GM19025 (cell line): Measurements from ENCODE around the gene BFSP1.

ENCODE experiments used
- ATAC-seq: cut with Tn5 transposase; IDR thresholded peaks from one replicate; pipeline ENCODE4 v1.9.1; 2021; ENCODE audit warnings: mild to moderate bottlenecking, low read depth, moderate library complexity; ENCODE audit not compliant: unreplicated experiment

The BFSP1 gene

DNA sequence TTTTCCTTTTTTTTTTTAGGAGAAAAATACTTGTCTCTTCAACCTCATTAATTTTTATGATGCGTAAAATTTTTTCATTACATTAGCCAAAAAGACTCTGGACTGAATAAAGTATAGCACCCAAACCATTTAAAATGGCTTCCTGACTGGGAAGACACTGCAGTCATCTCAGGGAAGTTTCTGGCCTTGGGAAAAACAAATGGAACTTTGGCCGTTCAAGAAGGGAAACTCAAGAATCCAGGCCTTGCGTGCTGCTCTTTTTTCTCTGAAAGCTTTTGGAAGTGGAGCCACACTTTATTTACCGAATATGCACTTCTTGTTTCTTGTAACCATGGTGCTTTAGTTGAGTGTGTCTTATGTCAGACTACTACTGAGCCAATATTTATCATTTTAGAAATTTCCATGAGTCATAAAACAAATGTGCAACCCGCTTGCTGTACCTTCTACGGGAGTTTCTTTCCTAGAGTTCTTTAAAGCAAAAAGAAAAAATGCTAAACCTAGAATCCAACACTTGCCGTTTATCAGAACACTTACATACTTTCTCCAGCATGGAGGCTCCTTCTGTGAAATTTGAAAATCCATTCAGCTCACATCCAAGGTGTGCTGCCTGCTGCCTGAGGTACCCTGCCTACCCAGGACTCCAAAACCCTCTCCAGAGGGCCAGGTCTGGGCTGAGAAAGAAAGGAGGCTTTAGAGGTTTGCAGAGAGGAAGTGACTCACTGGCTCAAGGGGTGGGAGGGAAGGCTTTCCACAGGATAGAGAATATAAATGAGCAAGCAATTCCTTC is 27.2 kb upstream of the BFSP1 start:
- no peak for ATAC-seq

DNA sequence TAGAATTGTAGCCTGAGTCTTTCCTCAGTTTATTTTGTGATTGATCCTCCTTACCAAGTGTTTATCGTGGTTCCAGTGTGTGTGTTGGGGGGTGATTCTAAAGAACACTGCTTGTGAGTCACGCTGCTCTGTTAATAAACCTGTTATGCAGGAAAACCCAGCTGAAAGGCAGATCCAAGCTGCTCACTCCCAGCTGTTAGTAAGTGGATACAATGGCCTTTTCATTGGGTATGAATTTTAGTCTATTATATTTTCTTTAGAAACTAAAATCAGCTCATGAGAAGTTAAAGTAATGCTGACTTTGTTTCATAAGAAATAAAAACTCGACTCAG is 26.5 kb upstream of the BFSP1 start:
- no peak for ATAC-seq

DNA sequence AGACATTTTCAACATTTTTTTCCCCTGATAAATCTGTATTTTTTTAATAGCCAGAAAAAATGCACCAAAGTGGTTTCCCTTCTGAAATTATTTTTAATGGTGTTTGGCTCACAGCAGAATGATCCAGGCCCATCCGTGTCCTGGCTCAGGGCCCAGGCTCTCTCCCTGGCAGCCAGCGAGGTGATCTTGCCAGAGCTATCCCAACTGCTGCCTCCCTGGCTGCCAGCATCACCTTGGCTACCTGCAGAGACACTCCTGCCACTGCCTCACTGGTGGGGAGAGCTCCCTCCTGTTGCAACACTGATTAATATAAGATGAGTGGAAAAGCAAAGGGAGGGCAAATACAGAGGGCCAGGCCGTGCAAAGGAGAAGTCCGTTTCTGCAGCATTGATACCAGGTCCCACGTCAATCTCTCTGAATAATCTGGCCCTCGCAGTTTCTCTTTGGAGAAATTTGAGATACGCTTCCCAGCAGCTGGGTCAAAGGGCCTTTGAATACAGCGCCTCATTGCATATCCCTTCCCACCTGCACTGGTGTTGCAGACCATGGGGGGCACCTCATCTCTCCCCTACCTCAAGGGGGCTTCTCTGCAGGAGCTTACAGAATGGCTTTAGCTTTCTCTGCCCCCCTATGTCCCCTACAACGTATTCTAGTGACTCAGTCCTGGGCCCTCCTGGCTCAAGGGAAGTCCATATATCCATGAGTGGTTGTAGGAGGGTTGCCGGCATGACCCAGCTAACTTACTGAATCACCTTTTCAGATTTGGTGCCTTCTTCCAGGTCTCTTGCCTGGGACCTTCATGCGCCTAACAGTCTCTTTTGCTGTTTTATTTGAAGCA is 25.9 kb upstream of the BFSP1 start:
- ATAC-seq, result no peak

DNA sequence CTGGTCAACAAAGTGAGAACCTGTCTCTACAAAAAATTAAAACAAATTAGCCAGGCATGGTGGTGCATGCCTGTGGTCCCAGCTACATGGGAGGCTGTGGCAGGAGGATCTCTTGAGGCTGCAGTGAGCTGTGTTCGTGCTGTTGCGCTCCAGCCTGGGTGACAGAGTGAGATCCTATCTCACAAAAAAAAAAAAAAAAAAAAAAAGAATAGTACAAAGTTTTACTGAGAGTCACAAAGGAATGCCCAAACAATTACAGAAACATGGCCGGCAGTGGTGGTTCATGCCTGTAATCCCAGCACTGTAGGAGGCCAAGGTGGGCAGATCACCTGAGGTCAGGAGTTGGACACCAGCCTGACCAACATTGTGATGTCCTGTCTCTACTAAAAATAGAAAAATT is 23.9 kb upstream of the BFSP1 start:
- ATAC-seq, result no peak

DNA sequence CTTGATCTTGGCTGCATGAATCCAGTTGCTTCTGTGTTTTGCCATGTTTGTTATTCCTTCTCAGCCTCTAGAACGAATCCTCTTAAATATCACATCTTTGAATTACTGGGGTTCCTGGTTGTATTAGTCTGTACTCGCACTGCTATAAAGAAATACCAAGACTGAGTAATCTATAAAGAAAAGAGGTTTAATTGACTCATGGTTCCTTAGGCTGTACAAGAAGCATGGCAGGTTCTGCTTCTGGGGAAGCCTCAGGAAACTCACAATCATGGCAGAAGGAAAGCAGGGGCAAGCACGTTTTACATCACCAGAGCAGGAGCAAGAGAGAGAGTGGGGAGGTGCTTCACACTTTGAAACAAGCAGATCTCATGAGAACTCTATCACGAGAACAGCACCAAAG is 18.0 kb upstream of the BFSP1 start:
- no peak for ATAC-seq

DNA sequence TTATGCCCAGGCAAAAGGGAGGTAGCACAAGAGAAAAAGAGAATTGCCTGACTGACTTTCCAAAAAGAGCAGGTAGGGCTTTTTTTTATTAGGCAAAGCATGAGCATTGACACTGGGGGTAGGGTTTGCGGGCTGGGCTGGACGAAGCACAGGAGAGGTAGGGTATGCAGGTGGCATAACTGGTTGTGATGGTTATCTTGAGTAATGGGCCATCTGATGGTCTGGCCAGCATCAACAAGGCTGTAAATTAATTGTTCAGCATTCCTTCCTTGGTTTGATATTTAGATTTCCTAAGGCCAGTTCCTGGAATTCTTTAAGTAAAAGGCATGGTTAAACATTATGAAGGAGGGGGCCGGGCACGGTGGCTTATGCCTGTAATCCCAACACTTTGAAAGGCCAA is 13.9 kb upstream of the BFSP1 start:
- no peak for ATAC-seq

DNA sequence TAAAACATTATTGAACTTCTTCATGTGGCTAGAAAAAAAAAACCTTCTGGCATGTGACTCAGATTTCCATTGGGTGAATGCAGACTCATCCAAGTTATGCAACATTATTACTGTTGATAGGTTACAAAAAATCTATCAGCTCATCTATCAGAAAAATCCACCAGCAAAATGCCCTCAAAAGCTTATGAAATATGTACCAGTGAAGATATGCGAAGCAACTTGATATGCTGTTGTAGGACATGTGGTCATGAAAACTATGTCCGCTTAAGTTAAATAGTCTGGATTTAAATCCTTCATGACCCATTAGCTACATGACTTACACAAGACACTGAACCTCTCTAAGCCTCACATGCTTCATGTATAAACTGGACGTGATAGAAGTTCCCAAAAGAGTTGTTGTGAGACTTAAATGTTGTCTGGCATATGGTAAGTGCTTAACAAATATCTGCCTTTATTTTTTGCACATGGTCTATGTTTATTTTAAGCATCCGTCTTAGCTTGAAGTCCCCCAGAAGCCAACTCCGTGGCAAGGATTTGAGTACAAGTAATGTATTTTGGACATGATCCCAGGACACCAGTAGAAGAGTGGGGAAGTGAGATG is 12.5 kb upstream of the BFSP1 start:
- ATAC-seq, result no peak

DNA sequence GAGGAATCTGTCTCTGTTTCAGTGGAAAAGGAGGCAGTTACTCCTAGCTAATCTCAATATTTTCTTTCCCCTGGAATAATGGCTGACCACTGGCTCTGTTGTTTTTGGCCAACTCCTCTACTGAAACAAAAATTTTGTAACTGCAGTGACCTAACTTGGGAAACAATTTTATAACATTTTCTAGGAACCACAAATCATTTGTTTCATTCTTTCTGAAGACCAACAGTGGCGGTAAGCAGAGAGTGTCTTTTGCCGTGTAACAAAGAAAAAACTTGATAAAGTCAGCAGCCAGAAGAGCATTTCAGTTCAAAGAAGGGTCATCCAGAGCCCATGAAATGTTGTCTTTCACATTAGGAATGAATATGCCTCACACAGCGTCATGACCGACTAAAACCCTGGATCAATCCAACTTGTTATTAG is 11.8 kb upstream of the BFSP1 start:
- ATAC-seq, result no peak

DNA sequence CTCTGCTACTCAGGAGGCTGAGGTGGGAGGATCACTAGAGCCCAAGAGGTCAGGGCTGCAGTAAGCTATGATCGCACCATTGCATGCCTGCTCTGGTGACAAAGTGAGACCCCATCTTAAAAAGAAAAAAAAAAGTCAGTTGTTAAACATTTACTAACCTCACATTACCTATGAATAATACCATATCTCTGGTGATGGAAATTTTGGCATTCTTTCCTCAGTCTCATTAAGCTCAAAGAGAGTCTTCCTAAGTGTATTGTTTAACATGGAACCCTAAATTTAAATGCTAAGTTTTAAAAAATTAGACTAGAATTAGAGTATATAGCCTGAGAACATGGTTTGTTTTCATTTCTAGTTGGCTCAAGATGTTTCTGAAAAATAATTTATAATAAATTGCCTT is 11.3 kb upstream of the BFSP1 start:
- ATAC-seq, result no peak

DNA sequence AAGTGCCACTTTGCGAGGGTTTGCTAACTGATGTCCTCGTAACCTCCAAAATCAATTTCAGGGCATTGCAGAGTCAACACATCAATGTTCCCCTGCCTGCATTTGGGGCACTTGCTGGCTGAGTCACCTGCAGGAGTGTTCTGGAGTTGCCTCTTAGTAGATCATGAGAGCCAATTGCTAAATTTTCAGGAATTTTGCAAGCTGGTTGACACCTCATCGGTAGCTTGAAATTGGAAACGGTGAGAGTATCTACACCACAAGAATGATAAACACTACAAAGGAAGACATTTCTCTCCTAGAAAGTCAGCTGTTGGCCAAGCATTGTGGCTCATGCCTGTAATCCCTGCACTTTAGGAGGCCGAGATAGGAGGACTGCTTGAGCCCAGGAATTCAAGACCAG is 10.8 kb upstream of the BFSP1 start:
- ATAC-seq, result no peak

DNA sequence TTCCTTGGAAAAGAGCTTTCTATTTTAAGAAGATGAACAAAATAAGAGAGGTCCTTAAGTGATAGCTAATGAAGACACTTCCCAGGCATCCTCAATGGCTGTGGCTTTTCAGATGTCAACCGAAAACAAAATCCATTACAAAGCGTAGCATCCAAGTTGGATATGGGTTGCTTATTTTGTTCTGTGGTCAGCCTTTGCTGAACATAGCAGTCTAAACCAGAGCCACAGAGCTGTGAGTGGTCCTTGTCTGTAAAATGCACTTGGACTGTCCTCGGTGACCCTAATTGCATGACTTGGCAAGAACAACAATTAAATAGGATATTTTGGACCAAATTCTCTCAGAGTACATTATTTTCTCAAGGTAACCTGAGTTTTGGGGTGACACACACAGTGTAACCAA is 10.4 kb upstream of the BFSP1 start:
- no peak for ATAC-seq

DNA sequence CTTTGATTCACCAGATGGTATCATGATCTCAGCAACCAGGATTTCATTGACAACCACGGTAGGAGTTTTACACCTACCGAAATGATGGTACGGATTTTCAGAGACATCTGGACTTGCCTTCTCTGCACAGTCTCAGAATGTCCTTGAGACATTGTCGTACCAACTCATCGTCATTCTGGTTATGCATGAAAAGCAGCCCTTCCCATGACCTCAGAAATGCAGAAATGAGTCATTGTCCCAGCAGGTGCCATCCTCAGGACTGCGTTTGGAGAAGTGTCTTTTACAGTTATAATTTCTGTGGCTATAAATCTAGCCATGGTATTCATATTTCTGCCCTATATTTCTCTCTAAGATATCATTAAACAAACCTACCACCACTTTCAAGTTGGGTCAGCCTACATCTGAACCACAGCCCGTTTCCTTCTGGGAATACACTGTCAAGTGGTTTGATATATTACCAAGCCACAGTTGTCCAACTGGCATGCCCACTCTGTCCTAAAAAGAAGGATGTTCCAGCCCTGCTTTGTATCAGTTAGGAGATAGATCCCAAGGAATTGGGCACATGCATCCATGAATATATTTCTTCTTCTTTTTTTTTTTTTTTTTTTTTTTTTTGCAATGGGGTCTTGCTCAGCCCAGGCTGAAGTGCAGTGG is 7.5 kb upstream of the BFSP1 start:
- ATAC-seq, result no peak

DNA sequence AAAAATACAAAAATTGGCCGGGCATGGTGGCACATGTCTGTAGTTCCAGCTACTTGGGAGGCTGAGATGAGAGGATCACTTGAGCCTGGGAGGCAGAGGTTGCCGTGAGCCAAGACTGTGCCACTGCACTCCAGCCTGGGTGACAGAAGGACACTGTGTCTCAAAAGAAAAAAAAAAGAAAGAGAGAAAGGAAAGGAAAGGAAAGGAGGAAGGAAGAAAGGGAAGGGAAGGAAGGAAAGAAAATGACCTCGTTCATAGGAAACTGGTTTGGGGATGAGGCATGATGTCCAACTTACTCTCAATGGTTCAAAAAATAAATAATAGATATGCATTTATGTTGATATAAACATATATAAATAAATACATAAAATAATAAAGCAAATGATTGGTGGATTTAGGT is 6.8 kb upstream of the BFSP1 start:
- no peak for ATAC-seq

DNA sequence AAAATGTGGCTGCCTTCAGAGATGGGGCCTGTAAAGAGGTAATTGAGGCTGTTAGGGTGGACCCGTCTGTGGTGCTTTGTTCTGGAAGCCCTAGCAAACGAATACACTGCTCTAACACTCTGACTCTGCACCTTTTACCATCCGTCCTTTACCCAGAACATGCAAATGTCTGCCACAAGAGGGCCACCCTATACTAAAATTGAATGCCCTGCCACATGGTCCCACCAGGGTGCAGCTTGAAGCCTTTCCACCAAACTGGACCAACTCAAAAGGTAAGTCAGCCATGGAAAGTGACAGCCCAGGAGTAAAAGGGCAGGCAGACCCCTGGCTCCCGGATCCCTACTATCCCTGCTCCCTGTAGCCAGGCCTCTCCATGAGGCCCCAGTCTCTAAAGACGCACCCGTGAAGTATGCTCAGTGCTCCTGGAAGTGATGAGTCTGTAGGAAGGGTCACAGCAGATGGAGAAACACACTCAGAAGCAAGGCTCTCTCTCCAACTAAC is 5.8 kb upstream of the BFSP1 start:
- no peak for ATAC-seq

DNA sequence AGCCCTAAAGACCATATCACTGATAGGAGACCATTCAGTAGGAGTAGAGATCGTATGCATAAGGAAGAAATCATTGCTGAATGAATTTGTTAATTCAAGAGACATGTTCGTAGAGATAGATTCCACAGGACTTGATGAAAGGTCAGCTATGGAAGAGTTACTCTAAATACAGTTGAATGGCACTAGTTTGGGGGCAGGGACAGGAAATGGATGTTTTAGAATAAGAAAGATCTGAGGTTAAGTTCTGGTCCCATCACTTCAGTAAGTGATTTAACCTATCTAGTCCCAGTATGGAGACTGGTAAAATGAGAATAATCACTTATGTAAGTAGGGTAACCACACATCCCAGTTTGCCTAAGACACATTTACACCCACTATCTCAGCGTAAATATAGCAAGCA is 2.9 kb upstream of the BFSP1 start:
- ATAC-seq, result no peak

DNA sequence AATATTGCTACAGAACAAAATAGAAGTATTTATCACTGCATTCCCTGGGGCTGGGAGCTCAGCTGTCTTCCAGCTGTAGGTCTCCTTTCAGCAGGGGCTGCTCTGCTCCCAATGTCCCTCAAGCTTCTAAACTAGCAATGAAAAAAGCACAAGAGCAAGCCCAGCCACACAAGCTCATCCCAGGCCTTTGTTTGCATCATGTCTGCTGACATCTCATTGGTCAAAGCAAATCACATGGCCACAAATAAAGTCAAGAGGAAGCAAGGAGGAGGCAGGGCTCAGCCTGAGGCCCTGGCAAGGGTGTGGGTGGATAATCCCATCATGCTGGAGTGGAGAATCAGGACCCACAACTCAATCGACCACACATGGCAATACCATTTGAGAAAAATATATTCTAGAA is 2.2 kb upstream of the BFSP1 start:
- no peak for ATAC-seq

DNA sequence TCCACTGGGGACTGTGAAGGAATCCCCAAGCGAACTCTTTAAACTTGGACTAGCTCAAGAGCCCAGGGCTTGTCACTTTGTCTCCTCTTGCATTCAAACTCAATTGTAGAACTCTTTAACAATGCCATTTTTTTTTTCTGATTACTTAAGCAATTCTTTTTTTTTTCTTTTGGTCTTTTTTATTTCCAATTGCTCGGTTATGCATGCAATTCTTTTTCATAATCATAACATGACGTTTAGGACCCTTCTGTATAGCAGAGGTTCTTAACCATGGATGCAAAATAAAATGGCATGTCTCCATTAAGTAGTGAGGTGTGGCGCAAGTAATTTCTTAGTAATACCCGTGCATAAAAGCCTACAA is 466 bp upstream of the BFSP1 start:
- ATAC-seq, result no peak

DNA sequence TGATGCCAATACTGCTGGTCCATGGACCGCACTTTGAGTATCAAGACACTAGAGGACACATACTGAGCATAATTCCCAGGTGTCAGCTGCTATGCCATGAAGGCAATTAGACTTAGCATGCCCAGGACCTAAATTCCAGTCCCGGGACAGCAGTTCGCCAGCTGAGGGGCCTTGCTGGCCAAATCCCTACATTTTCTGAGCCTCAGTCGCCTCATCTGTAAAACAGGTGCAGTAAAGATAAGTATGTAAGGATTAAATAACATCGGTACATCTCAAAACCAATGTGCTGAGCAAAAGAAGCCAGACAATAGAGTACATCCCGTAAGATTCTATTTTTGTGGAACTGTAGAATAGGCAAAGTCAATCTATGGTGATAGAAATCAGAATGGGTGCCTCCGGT is 1.0 kb downstream of the BFSP1 start:
- no peak for ATAC-seq

DNA sequence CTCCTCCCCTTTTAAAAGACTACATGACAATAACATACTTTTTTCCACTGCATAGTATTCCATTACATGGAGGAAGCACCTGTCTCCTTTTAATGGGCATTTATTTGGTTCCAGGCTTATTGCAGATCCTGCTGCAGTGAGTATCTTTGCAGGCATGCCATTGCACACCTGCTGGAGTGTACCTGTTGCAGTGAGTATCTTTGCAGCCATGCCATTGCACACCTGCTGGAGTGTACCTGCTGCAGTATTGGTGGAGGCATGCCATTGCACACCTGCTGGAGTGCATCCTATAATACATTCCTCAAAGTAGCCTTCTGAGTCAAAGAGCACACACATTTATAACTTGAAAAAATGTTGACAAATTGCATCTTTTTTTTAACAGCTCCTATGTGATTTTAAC is 1.6 kb downstream of the BFSP1 start:
- no peak for ATAC-seq

DNA sequence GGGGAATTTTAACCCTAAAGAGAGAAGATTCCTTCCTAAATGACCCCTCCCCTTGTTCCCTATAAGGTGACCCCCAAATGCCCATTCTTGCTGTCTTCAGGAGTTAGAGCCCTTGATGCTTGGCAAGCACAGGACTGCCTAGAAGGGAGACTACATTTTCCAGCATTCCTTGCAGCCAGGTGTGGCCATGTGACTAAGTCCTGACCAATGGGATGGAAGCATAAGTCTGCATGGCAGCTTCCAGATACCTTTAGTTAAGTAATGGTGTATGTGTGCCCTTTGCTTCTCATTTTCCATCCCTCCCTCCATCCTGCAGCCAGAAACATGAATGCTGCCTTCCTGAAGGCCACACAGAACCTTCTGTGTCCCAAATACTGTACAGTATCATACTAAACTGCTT is 5.5 kb downstream of the BFSP1 start:
- no peak for ATAC-seq

DNA sequence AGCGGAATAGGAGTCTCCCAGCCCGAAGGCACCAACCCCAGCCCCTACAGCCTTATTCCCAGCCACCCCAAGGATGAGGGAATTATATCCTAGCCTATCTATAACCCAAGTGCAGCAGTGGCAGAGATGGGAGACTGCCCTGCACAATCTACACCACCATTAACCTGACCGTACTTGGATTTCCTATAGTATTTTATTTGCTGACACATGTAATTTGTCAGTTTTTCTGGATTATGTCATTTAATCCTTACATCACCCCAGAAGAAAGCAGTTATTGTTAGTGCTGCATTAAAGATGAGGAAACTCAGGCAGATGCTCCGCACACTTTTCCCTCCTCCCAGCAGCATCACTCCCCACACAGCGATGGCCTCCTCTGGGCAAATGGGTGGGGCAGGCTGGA is 6.0 kb downstream of the BFSP1 start:
- ATAC-seq, result no peak
